MCF 10A (cell line): ENCODE measurements around the gene ARHGEF7. TPM values are rescaled to one million over a fixed set of nuclear protein-coding genes. Genes with fewer than 3 reads are reported as not detected.

Experiments used
- BruUV-seq: library from RNA; stranded (reverse); fragments of 400-500 nt; replicated peaks from 2 replicates; lab custom pipeline; 2021; lab: Mats Ljungman, UMichigan
- CTCF ChIA-PET: fragments of 300-600 bp; sonication (Branson Sonifier 250); formaldehyde crosslinking; extraction: SDS; loops from one replicate; lab custom pipeline; 2021; ENCODE audit warnings: antibody characterized with exemption, inconsistent platforms; lab: Yijun Ruan, JAX
- POLR2A ChIA-PET: fragments of 300-600, 350-650 bp; sonication (Branson Sonifier 250); formaldehyde crosslinking; extraction: SDS; loops from one replicate; lab custom pipeline; 2020; ENCODE audit warnings: antibody characterized with exemption, inconsistent platforms; lab: Yijun Ruan, JAX
- DNase-seq: peaks from one replicate; pipeline ENCODE4 v3.0.0-alpha.2; 2018; ENCODE audit not compliant: unreplicated experiment
- H3K27ac Mint-ChIP-seq: one replicate; pipeline ENCODE4 v1.8.0; 2022; ENCODE audit warnings: mild to moderate bottlenecking, low read depth, mixed read lengths; ENCODE audit not compliant: unreplicated experiment
- H3K27me3 Mint-ChIP-seq: one replicate; pipeline ENCODE4 v1.8.0; 2022; ENCODE audit warnings: mixed read lengths; ENCODE audit not compliant: insufficient read depth, unreplicated experiment
- H3K36me3 Mint-ChIP-seq: one replicate; pipeline ENCODE4 v1.8.0; 2022; ENCODE audit warnings: mild to moderate bottlenecking, moderate library complexity, mixed read lengths; ENCODE audit not compliant: insufficient read depth, unreplicated experiment
- H3K4me1 Mint-ChIP-seq: one replicate; pipeline ENCODE4 v1.8.0; 2022; ENCODE audit warnings: mixed read lengths; ENCODE audit not compliant: insufficient read depth, unreplicated experiment
- H3K4me3 Mint-ChIP-seq: one replicate; pipeline ENCODE4 v1.8.0; 2022; ENCODE audit warnings: mild to moderate bottlenecking, moderate library complexity, mixed read lengths; ENCODE audit not compliant: unreplicated experiment
- H3K9me3 Mint-ChIP-seq: one replicate; pipeline ENCODE4 v1.8.0; 2022; ENCODE audit warnings: mixed read lengths; ENCODE audit not compliant: unreplicated experiment
- CTCF ChIP-seq: fragments of 200-600 bp; IDR thresholded peaks from one replicate; pipeline ENCODE4 v1.8.0; 2022; ENCODE audit warnings: antibody characterized with exemption, mild to moderate bottlenecking; ENCODE audit not compliant: unreplicated experiment
- intact Hi-C: fragments of 100-400 bp; cut with micrococcal nuclease; formaldehyde crosslinking; loops from 2 replicates; pipeline ENCODE4 v1.14.1; 2022
- total RNA-seq: library from RNA; stranded (reverse); gene quantifications from 2 replicates; pipeline ENCODE4 v1.2.3, GENCODE V29; 2022

ARHGEF7 gene
- total RNA-seq, 1 experiment from 2014 or later: 43.5 TPM

DNA sequence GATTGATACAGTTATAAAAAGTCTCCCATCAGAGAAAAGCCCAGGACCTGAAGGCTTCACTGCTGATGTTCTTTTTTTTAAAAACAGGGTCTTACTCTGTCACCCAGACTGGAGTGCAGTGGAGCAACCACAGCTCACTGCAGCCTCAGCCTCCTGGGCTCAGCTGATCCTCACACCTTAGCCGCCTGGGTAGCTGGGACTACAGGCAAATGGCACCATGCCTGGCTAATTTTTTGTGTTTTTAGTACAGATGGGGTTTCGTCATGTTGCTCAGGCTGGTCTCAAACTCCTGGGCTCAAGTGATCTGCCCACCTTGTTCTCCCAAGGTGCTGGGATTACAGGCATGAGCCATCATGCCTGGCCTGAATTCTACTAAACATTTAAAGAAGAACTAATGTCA lies 238.4 kb downstream of the ARHGEF7 start:
- Mint-ChIP-seq H3K36me3 (peaks cover 6% of the 10 kb centered on the region), H3K27ac (no peak overlapping the region), H3K4me1 (no peaks in the 10 kb centered on the region), H3K27me3 (peaks cover 42% of the 10 kb centered on the region), H3K9me3 (peaks cover 14% of the 10 kb centered on the region), H3K4me3 (no peak overlapping the region)
- BruUV-seq: no TSS peak
- intact Hi-C loops: no loop called here
- ChIA-PET POLR2A (no interaction called here), CTCF (interaction anchor here (0.7 kb wide), 1 partner anchor 97 kb away, joined by 4 read pairs; no protein-coding TSS in a partner anchor)
- no peak for TF ChIP-seq CTCF
- no peak for DNase-seq

- BruUV-seq: no TSS peak
- Mint-ChIP-seq H3K4me3 (no peak overlapping the region), H3K4me1 (no peaks in the 10 kb centered on the region), H3K36me3 (peaks cover 6% of the 10 kb centered on the region), H3K9me3 (peaks cover 12% of the 10 kb centered on the region), H3K27me3 (peaks cover 42% of the 10 kb centered on the region), H3K27ac (no peak overlapping the region)
- CTCF ChIA-PET: no interaction called here
- POLR2A ChIA-PET: no interaction called here
- DNase-seq: no peak
- intact Hi-C loops: no loop called here
- TF ChIP-seq CTCF: no peak
These were observed 239.7 kb downstream of the ARHGEF7 start for GRCh38 chr13:111354789-111355188.

Other genes with a start within 250 kb of the ARHGEF7 start
- 61.7 and 76.0 TPM in 2 replicates for gene ANKRD10, start 200.2 kb upstream of the ARHGEF7 start, total RNA-seq
- gene TEX29, start 205.3 kb downstream of the ARHGEF7 start, total RNA-seq: not detected in 2 replicates